Measurements from ENCODE around the gene DNAH17. TPM values are rescaled to one million over a fixed set of nuclear protein-coding genes. Genes with fewer than 3 reads are reported as not detected.

DNAH17 gene
- total and polyA plus RNA-seq, 2 donors (not counting 1 experiment from before 2014, with no cell fraction given): 0.01 to 0.12 TPM

DNA sequence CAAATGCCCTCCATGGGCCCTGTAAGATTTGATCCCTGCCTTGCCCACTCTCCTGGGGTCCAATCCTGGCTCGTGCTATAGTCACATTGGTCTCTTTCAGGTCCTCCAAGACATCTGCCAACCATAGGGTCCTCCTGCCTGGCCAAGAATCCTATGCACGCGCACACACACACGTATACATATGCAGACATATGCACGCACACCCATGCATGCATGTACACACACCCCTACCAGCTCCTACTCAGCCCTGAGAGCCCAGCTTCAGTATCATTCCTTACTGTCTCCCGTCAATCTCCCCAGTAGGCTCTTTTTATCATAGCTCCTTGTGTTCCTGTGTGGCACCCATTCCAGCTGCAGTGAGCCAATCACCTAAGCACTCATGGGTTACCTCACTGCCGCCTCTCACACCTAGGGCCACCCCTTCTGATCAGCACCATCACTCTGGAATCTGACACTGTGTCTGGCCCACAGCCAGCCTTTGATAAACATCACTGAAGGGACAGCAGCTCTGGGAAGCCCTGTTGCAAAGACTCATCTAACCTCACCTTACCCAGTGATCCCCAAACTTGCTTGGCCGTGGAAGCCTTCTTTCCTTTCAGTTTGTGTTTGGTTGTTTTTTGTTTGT lies 7.9 kb upstream of the DNAH17 start:
- Histone ChIP-seq H3K4me1 (ENCODE audit: control insufficient read depth in 2 of 2, insufficient read depth in 2 of 2, low read length in 2 of 2) (no peaks in the 10 kb centered on the region), H2AFZ (ENCODE audit: insufficient read depth, low read depth, low read length, poor library complexity, severe bottlenecking) (no peak overlapping the region), H3K27ac (ENCODE audit: low read length in 2 of 2) (no peak overlapping the region), H3K36me3 (replicated peaks in 1 of 2; ENCODE audit: control extremely low read depth in 1 of 2, control insufficient read depth in 1 of 2, extremely low read depth in 1 of 2, insufficient read depth in 2 of 2, low read length in 1 of 2) (no peaks in the 10 kb centered on the region), H4K20me1 (ENCODE audit: control insufficient read depth, insufficient read depth, low read length, poor library complexity, severe bottlenecking) (no peaks in the 10 kb centered on the region), H3K4me3 (ENCODE audit: control extremely low read depth in 1 of 5, extremely low read depth in 1 of 5, insufficient read depth in 1 of 5, low read depth in 2 of 5, low read length in 4 of 5) (no peak overlapping the region), H3K4me2 (replicated peaks; ENCODE audit: low read depth, low read length, poor library complexity, severe bottlenecking) (no peak overlapping the region), H3K9ac (ENCODE audit: low read length) (no peak overlapping the region), H3K27me3 (replicated peaks in 1 of 4; ENCODE audit: control extremely low read depth in 1 of 4, control insufficient read depth in 3 of 4, insufficient read depth in 4 of 4, low read length in 3 of 4) (no peaks in the 10 kb centered on the region), H3K79me2 (ENCODE audit: control insufficient read depth, insufficient read depth, low read length) (no peaks in the 10 kb centered on the region), H3K9me3 (ENCODE audit: control extremely low read depth in 1 of 3, control insufficient read depth in 2 of 3, insufficient read depth in 1 of 3, low read length in 2 of 3) (peaks cover 0 to 5% (median 0%) of the 10 kb centered on the region in 3 donors)
- H3K4me1 Mint-ChIP-seq: no peaks in the 10 kb centered on the region
- no peaks in the 10 kb centered on the region for H3K9me3 Mint-ChIP-seq (ENCODE audit: insufficient read depth)
- no peak for DNase-seq
- no peak for TF ChIP-seq EZH2 (IDR thresholded peaks at IDR 0.05; ENCODE audit: borderline replicate concordance, insufficient read depth, low read depth, low read length, poor library complexity, severe bottlenecking)
- TF ChIP-seq, protein P1, sequence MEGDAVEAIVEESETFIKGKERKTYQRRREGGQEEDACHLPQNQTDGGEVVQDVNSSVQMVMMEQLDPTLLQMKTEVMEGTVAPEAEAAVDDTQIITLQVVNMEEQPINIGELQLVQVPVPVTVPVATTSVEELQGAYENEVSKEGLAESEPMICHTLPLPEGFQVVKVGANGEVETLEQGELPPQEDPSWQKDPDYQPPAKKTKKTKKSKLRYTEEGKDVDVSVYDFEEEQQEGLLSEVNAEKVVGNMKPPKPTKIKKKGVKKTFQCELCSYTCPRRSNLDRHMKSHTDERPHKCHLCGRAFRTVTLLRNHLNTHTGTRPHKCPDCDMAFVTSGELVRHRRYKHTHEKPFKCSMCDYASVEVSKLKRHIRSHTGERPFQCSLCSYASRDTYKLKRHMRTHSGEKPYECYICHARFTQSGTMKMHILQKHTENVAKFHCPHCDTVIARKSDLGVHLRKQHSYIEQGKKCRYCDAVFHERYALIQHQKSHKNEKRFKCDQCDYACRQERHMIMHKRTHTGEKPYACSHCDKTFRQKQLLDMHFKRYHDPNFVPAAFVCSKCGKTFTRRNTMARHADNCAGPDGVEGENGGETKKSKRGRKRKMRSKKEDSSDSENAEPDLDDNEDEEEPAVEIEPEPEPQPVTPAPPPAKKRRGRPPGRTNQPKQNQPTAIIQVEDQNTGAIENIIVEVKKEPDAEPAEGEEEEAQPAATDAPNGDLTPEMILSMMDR (IDR thresholded peaks at IDR 0.05): no peak
- ChIA-PET POLR2A (no interaction called here), CTCF (no interaction called here)
- intact Hi-C loops (cut with micrococcal nuclease): no loop called here
- H3K4me3 Mint-ChIP-seq: no peak overlapping the region
- H3K27me3 Mint-ChIP-seq: peaks cover 24% of the 10 kb centered on the region
- ATAC-seq (ENCODE audit: low read depth): no peak
- WGBS (ENCODE audit: insufficient coverage): 89% methylated on average over 7 of the region's 8 CpGs
- no peak overlapping the region for H3K27ac Mint-ChIP-seq

DNA sequence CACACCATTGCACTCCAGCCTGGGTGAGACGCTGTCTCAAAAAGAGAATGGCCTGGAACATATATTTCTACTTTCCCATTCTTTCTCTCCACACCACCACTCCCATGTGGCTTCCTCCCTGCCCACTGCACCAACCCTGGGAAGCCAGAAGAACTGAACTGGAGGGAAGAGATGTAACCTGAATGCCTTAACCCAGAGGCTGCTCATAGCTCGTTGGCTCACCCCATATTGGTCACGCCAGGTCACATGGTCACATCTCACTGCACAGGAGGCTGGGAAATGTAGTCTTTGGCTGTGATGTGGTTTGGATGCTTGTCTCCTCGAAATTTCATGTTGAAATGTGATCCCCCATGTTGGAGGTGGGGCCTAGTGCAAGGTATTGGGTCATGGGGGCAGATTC lies 5.9 kb upstream of the DNAH17 start:
- POLR2A ChIA-PET: no interaction called here
- Histone ChIP-seq H4K20me1 (ENCODE audit: control insufficient read depth, insufficient read depth, low read length, poor library complexity, severe bottlenecking) (no peaks in the 10 kb centered on the region), H3K9me3 (ENCODE audit: control extremely low read depth in 1 of 3, control insufficient read depth in 2 of 3, insufficient read depth in 1 of 3, low read length in 2 of 3) (peaks cover 0 to 5% (median 0%) of the 10 kb centered on the region in 3 donors), H3K27ac (ENCODE audit: low read length in 2 of 2) (no peak overlapping the region), H3K9ac (ENCODE audit: low read length) (no peak overlapping the region), H3K4me1 (ENCODE audit: control insufficient read depth in 2 of 2, insufficient read depth in 2 of 2, low read length in 2 of 2) (no peaks in the 10 kb centered on the region), H2AFZ (ENCODE audit: insufficient read depth, low read depth, low read length, poor library complexity, severe bottlenecking) (no peak overlapping the region), H3K79me2 (ENCODE audit: control insufficient read depth, insufficient read depth, low read length) (no peaks in the 10 kb centered on the region), H3K4me2 (replicated peaks; ENCODE audit: low read depth, low read length, poor library complexity, severe bottlenecking) (no peak overlapping the region), H3K4me3 (ENCODE audit: control extremely low read depth in 1 of 5, extremely low read depth in 1 of 5, insufficient read depth in 1 of 5, low read depth in 2 of 5, low read length in 4 of 5) (no peak overlapping the region), H3K27me3 (replicated peaks in 1 of 4; ENCODE audit: control extremely low read depth in 1 of 4, control insufficient read depth in 3 of 4, insufficient read depth in 4 of 4, low read length in 3 of 4) (no peaks in the 10 kb centered on the region), H3K36me3 (replicated peaks in 1 of 2; ENCODE audit: control extremely low read depth in 1 of 2, control insufficient read depth in 1 of 2, extremely low read depth in 1 of 2, insufficient read depth in 2 of 2, low read length in 1 of 2) (no peaks in the 10 kb centered on the region)
- H3K4me1 Mint-ChIP-seq: no peaks in the 10 kb centered on the region
- CTCF ChIA-PET: interaction anchor here (0.6 kb wide), 1 partner anchor 438 kb away, joined by 5 read pairs; no protein-coding TSS in a partner anchor
- DNase-seq (no peak), ATAC-seq (ENCODE audit: low read depth) (no peak)
- no peak overlapping the region for H3K27ac Mint-ChIP-seq
- H3K9me3 Mint-ChIP-seq (ENCODE audit: insufficient read depth): no peaks in the 10 kb centered on the region
- WGBS (ENCODE audit: insufficient coverage): 46% methylated on average over 3 of the region's 4 CpGs
- H3K4me3 Mint-ChIP-seq: no peak overlapping the region
- intact Hi-C loops (cut with micrococcal nuclease): no loop called here
- H3K27me3 Mint-ChIP-seq: peaks cover 21% of the 10 kb centered on the region
- no peak for TF ChIP-seq EZH2 (IDR thresholded peaks at IDR 0.05; ENCODE audit: borderline replicate concordance, insufficient read depth, low read depth, low read length, poor library complexity, severe bottlenecking)
